HCT116 (cell line): Measurements from ENCODE around the gene TMEM30A.

Experiments used
- ATF3 ChIP-seq: IDR thresholded peaks from 2 replicates; pipeline ENCODE4 v1.6.1; 2012
- CBX3 ChIP-seq: IDR thresholded peaks from 2 replicates; pipeline ENCODE4 v1.6.1; 2012; ENCODE audit warnings: low read depth
- CTCF ChIP-seq, 3 experiments: fragments of 200-600 bp in 1 of 3; sonication (generic) in 1 of 3; IDR thresholded peaks in 2 of 3; conservative IDR thresholded peaks in 1 of 3; 2 replicates each; pipeline ENCODE4 v1.5.1; 2012 to 2017; ENCODE audit warnings: low read depth in 2 of 3, low read length in 2 of 3, antibody characterized with exemption in 1 of 3, borderline replicate concordance in 1 of 3, control low read depth in 1 of 3, mild to moderate bottlenecking in 1 of 3, mixed read lengths in 1 of 3, mixed run types in 1 of 3, moderate library complexity in 1 of 3; ENCODE audit not compliant: insufficient read depth in 1 of 3
- EZH2 ChIP-seq: fragments of 200-600 bp; sonication (generic); IDR thresholded peaks from 2 replicates; pipeline ENCODE4 v1.6.1; 2017; ENCODE audit warnings: antibody characterized with exemption, mixed run types
- POLR2A ChIP-seq: IDR thresholded peaks from 2 replicates; pipeline ENCODE4 v1.7.0; 2011; ENCODE audit warnings: borderline replicate concordance; ENCODE audit not compliant: insufficient read depth, insufficient read length; ENCODE audit errors: extremely low read depth
- POLR2AphosphoS5 ChIP-seq: IDR thresholded peaks from 2 replicates; pipeline ENCODE4 v1.6.1; 2011; ENCODE audit warnings: mild to moderate bottlenecking, low read depth, low read length, moderate library complexity
- RAD21 ChIP-seq: IDR thresholded peaks from 2 replicates; pipeline ENCODE4 v1.6.1; 2012; ENCODE audit warnings: low read depth, mild to moderate bottlenecking
- REST ChIP-seq: IDR thresholded peaks from 2 replicates; pipeline ENCODE4 v1.6.1; 2012; ENCODE audit warnings: low read depth
- SIN3A ChIP-seq: IDR thresholded peaks from 2 replicates; pipeline ENCODE4 v1.6.1; 2012; ENCODE audit warnings: low read depth
- ZBTB33 ChIP-seq: IDR thresholded peaks from 2 replicates; pipeline ENCODE4 v1.6.1; 2011; ENCODE audit warnings: mild to moderate bottlenecking, low read length, moderate library complexity; ENCODE audit not compliant: insufficient replicate concordance; ENCODE audit errors: extremely low read depth
- ZFX ChIP-seq: fragments of 450-650 bp; IDR thresholded peaks from 2 replicates; pipeline ENCODE4 v1.6.1; 2017
- ZNF274 ChIP-seq: fragments of 200-500 bp; sonication (Bioruptor generic); IDR thresholded peaks from 2 replicates; pipeline ENCODE4 v1.6.1; 2014; ENCODE audit warnings: mild to moderate bottlenecking, low read depth, low read length, inconsistent platforms
- TF ChIP-seq, protein P1 (sequence below): IDR thresholded peaks from 2 replicates; pipeline ENCODE4 v1.6.1; 2012

GRCh38 chr6:75230484-75231325 lies 53.9 kb downstream of the TMEM30A start:
- TF ChIP-seq CTCF (IDR thresholded peaks at IDR 0.05 in 2 of 3, conservative IDR thresholded peaks at IDR 0.05 in 1 of 3; ENCODE audit: borderline replicate concordance in 1 of 3, insufficient read depth in 1 of 3, low read depth in 2 of 3, low read length in 2 of 3) (peak; percentile 62 to 82 (median 81); a peak in 5 of 6 replicates), POLR2A (no peak), ZBTB33 (no peak), SIN3A (no peak), ATF3 (no peak), EZH2 (no peak), REST (no peak), RAD21 (peak; percentile 82), POLR2AphosphoS5 (no peak), ZNF274 (no peak), ZFX (no peak), CBX3 (no peak)
- TF ChIP-seq, protein P1, sequence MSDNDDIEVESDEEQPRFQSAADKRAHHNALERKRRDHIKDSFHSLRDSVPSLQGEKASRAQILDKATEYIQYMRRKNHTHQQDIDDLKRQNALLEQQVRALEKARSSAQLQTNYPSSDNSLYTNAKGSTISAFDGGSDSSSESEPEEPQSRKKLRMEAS: no peak
